Heart left ventricle (tissue), 16 donors: Measurements from ENCODE around the gene CUTA. TPM values are rescaled to one million over a fixed set of nuclear protein-coding genes. Genes with fewer than 3 reads are reported as not detected.

Experiments
- ATAC-seq, 4 donors: fragments of 200-7000 bp; cut with Tn5 transposase; one replicate each; pipeline ENCODE4 v1.9.1; 2020 to 2022; ENCODE audit warnings: moderate library complexity in 4 of 4, mild to moderate bottlenecking in 3 of 4, moderate number of reproducible peaks in 1 of 4
- DNase-seq, 5 donors: peaks; one replicate each; pipeline ENCODE4 v3.0.0-alpha.2; 2020
- H3K27ac ChIP-seq, 12 donors: fragments of 200-600 bp; sonication (generic) in 4 of 12; one replicate each; pipeline versions ENCODE4 v1.5.0 to v1.8.0; 2016 to 2022; ENCODE audit warnings: mild to moderate bottlenecking in 2 of 12
- H3K27me3 ChIP-seq, 9 donors: fragments of 200-600 bp; sonication (generic) in 2 of 9; one replicate each; pipeline versions ENCODE4 v1.5.1 to v1.8.0; 2016 to 2022; ENCODE audit warnings: mild to moderate bottlenecking in 3 of 9
- H3K36me3 ChIP-seq, 9 donors: fragments of 200-600 bp; sonication (generic) in 2 of 9; one replicate each; pipeline versions ENCODE4 v1.5.0 to v1.8.0; 2018 to 2022; ENCODE audit warnings: mild to moderate bottlenecking in 2 of 9
- H3K4me1 ChIP-seq, 12 donors: fragments of 200-600 bp; sonication (generic) in 4 of 12; one replicate each; pipeline versions ENCODE4 v1.5.0 to v1.8.0; 2016 to 2022; ENCODE audit warnings: mild to moderate bottlenecking in 3 of 12
- H3K4me3 ChIP-seq, 12 donors: fragments of 200-600 bp; sonication (generic) in 4 of 12; one replicate each; pipeline versions ENCODE4 v1.5.0 to v1.8.0; 2017 to 2022; ENCODE audit warnings: mild to moderate bottlenecking in 9 of 12, moderate library complexity in 4 of 12
- H3K9me3 ChIP-seq, 12 donors: fragments of 200-600 bp; sonication (generic) in 4 of 12; one replicate each; pipeline versions ENCODE4 v1.5.0 to v1.8.0; 2016 to 2022; ENCODE audit warnings: mild to moderate bottlenecking in 1 of 12
- POLR2A ChIP-seq, 2 donors: fragments of 450-650 bp; IDR thresholded peaks; one replicate each; pipeline ENCODE4 v1.6.1; 2017; ENCODE audit warnings: antibody characterized with exemption in 2 of 2, mild to moderate bottlenecking in 2 of 2, moderate library complexity in 2 of 2
- WGBS, 4 donors: extraction: QIAGEN DNeasy Blood & Tissue Kit in 2 of 4; methylation state at CpG; one replicate each; pipeline versions ENCODE4 v1.1.5 to v1.1.7; 2013 to 2018; 5-methylcytosine and 5-hydroxymethylcytosine counted together
- intact Hi-C, 10 donors: fragments of 100-400 bp; cut with DNase I; formaldehyde crosslinking; loops; one replicate each; pipeline versions ENCODE4 v1.11.1 to v1.14.2; 2022
- polyA plus RNA-seq, 2 donors: library from polyadenylated mRNA; stranded (reverse); fragments of 200-250 nt; gene quantifications; one replicate each; pipeline ENCODE4 v1.2.3, GENCODE V29; 2013
- total RNA-seq, 9 donors: library from RNA; depleted of rRNA in 2 of 9; stranded (reverse); fragments of >200 nt in 2 of 9; fragmentation: NEBNext Ultra II Directional in 3 of 9; extraction: Animal tissue kit (Norgen Biotek cat#: 25700) in 3 of 9; gene quantifications; one replicate each; pipeline versions ENCODE4 v1.1.0 to v1.2.4, GENCODE V29; 2016 to 2023
- TF ChIP-seq, protein P1 (sequence below), 12 donors: fragments of 200-600 bp; sonication (generic) in 4 of 12; IDR thresholded peaks; one replicate each; pipeline versions ENCODE4 v1.5.0 to v1.8.0; 2018 to 2022; ENCODE audit warnings: antibody characterized with exemption in 12 of 12, mild to moderate bottlenecking in 5 of 12
- donor health status: ischemic (EF 13 %, LVEDD 7.1; RV severe dilation, severe dysfunction).
- donor health status: healthy with polysubstance abuse.
- donor health status: DM: no; HTN: yes; CAD: no.
- donor health status: DM: no; HTN: no; CAD: no.
- donor health status: ischemic (EF 25% LVEDD 6.9; RV normal size, moderate dysfunction).
- donor health status: ischemic (EF 25% LVEDD 5.7; RV mildly dilated, moderate dysfunction).
- donor health status: healthy.
- donor health status: DM: yes; HTN: yes; CAD: no.
- donor health status: ischemic (EF 35%, LVEDD 5.7; RV mildly dilated, moderate dysfunction).
- donor health status: nonischemic (EF 11% LVEDD 7.7; RV severe dilation, severe dysfunction).
- donor health status: DM: yes; HTN: yes; CAD: no.
- donor health status: PGD.
- donor health status: ischemic (EF 29% LVEDD 5.4; RV normal size, mild dysfunction).
- donor health status: nonischemic (EF 23%, LVEDD 6.1; RV moderate dilation, normal function).

CUTA gene
- total and polyA plus RNA-seq, 11 donors: 99.3 to 142 (median 128) TPM

DNA sequence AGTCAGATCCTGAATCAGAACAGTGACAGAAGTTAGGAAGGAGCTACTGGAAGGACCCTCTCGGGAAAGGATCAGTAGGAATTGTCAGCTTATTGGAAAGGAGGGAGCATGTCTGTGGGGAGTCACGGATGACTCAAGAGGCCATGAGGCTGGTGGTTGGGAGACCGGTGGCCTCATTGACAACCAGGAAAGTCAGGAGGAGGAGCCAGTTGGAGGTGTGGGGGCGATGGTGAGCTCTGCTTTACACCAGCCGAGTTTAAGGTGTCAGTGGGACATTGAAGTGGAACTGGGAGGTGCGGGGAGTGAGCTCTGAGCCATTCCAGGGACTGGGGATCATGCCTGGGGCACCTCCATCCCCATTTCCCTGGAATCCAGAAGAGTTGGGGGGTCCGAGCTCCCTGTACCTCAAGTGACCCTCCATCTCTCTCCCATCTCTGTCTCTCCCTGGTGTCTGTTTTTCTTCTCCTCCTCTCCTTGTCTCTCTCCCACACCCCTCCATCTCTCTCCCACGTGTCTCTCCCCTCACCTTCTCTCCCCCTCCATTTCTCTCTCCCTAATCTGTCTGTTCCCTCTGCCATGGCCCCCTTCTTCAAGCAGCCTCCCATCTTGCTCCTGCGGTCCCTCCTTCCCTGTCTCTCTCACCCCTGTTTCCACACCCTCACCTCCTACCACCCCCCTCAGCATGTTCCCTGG lies 22.2 kb upstream of the CUTA start:
- 74 to 81% (median 78%) methylated on average over 9 of the region's 9 CpGs for WGBS, 4 donors
- Histone ChIP-seq H3K9me3 (no peaks in the 10 kb centered on the region), H3K36me3 (peaks cover 0 to 83% (median 67%) of the 10 kb centered on the region in 9 donors), H3K27ac (no peak overlapping the region), H3K4me1 (peaks cover 0 to 15% (median 0%) of the 10 kb centered on the region in 12 donors), H3K4me3 (no peak overlapping the region), H3K27me3 (no peaks in the 10 kb centered on the region)
- no peak for TF ChIP-seq POLR2A (IDR thresholded peaks at IDR 0.05)
- TF ChIP-seq, protein P1, sequence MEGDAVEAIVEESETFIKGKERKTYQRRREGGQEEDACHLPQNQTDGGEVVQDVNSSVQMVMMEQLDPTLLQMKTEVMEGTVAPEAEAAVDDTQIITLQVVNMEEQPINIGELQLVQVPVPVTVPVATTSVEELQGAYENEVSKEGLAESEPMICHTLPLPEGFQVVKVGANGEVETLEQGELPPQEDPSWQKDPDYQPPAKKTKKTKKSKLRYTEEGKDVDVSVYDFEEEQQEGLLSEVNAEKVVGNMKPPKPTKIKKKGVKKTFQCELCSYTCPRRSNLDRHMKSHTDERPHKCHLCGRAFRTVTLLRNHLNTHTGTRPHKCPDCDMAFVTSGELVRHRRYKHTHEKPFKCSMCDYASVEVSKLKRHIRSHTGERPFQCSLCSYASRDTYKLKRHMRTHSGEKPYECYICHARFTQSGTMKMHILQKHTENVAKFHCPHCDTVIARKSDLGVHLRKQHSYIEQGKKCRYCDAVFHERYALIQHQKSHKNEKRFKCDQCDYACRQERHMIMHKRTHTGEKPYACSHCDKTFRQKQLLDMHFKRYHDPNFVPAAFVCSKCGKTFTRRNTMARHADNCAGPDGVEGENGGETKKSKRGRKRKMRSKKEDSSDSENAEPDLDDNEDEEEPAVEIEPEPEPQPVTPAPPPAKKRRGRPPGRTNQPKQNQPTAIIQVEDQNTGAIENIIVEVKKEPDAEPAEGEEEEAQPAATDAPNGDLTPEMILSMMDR (IDR thresholded peaks at IDR 0.05): no peak
- ATAC-seq (no peak), DNase-seq (no peak)
- intact Hi-C loops: no loop called here

DNA sequence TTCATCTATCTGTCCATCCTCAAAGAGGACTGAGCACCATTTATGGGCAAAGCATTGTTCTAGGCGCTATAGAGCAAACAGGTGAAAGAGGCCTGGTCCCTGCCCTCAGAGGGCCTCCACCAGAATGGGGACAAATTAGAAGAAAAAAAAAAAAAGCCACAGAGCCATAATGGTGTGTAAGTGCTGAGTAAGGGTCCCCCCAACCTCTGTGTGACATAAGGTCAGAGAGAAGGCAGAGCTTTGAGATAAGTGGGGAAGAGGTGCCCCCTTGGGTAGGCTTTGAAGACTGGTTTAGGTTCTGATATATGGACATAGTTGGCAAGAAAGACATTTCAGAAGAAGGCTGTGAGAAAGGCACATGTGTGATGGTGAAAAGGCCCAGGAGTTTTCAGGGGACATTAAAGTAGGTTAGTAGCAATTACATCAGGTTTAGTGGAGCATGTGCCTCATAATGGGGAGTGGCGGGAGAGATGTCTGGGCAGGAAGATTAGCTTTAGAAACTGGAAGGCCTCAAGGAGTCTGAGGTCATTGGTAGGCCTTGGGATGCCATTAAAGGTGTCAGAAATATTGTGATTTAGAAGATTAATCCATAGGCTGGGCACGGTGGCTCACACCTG lies 21.2 kb upstream of the CUTA start:
- TF ChIP-seq, protein P1 (IDR thresholded peaks at IDR 0.05): no peak
- TF ChIP-seq POLR2A (IDR thresholded peaks at IDR 0.05): no peak
- DNase-seq: no peak
- Histone ChIP-seq H3K36me3 (peaks cover 0 to 74% (median 57%) of the 10 kb centered on the region in 9 donors), H3K27me3 (no peaks in the 10 kb centered on the region), H3K4me1 (peaks cover 0 to 10% (median 3%) of the 10 kb centered on the region in 12 donors), H3K9me3 (no peaks in the 10 kb centered on the region), H3K4me3 (no peak overlapping the region), H3K27ac (no peak overlapping the region)
- no peak for ATAC-seq
- intact Hi-C loops: no loop called here
- 95 to 99% (median 96%) methylated on average over 3 of the region's 3 CpGs for WGBS, 4 donors

DNA sequence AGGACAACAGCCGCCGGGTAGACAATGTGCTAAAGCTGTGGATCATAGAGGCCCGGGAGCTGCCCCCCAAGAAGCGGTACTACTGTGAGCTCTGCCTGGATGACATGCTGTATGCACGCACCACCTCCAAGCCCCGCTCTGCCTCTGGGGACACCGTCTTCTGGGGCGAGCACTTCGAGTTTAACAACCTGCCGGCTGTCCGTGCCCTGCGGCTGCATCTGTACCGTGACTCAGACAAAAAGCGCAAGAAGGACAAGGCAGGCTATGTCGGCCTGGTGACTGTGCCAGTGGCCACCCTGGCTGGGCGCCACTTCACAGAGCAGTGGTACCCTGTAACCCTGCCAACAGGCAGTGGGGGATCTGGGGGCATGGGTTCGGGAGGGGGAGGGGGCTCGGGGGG lies 19.8 kb upstream of the CUTA start:
- Histone ChIP-seq H3K4me1 (peaks cover 0 to 19% (median 6%) of the 10 kb centered on the region in 12 donors), H3K27me3 (no peaks in the 10 kb centered on the region), H3K36me3 (peaks cover 0 to 61% (median 48%) of the 10 kb centered on the region in 9 donors), H3K9me3 (no peaks in the 10 kb centered on the region), H3K27ac (no peak overlapping the region), H3K4me3 (no peak overlapping the region)
- DNase-seq (peak in 1 of 5 donors; percentile 9), ATAC-seq (no peak)
- intact Hi-C loops: no loop called here
- TF ChIP-seq POLR2A (IDR thresholded peaks at IDR 0.05): no peak
- TF ChIP-seq, protein P1 (IDR thresholded peaks at IDR 0.05): no peak
- WGBS, 4 donors: 93 to 96% (median 95%) methylated on average over 16 to 18 of the region's 18 CpGs

DNA sequence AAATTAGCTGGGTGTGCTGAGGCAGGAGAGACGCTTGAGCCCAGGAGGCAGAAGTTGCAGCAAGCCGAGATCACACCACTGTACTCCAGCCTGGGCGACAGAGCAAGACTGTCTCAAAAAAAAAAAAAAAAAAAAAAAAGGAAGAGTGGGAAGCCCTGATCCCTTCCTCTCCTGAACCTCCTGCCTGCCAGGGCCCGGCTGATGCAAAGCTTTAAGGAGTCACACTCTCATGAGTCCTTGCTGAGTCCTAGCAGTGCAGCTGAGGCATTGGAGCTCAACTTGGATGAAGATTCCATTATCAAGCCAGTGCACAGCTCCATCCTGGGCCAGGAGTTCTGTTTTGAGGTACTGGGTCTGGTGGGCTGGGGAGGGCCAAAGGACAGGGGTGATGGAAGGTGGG lies 17.1 kb upstream of the CUTA start:
- TF ChIP-seq, protein P1 (IDR thresholded peaks at IDR 0.05): no peak
- TF ChIP-seq POLR2A (IDR thresholded peaks at IDR 0.05): no peak
- peaks cover 0 to 39% (median 19%) of the 10 kb centered on the region in 12 donors for H3K4me1 ChIP-seq
- ATAC-seq: no peak
- H3K27ac ChIP-seq: no peak overlapping the region
- intact Hi-C loops: no loop called here
- DNase-seq: no peak
- whole genome bisulfite sequencing, 4 donors: 85 to 93% (median 90%) methylated on average over 4 of the region's 4 CpGs
- no peaks in the 10 kb centered on the region for H3K27me3 ChIP-seq
- no peaks in the 10 kb centered on the region for H3K9me3 ChIP-seq
- H3K36me3 ChIP-seq: peaks cover 0 to 44% (median 40%) of the 10 kb centered on the region in 9 donors
- H3K4me3 ChIP-seq: no peak overlapping the region
